GM21381 (cell line): Measurements from ENCODE around the gene DDX27.

Source experiments
- ATAC-seq: cut with Tn5 transposase; IDR thresholded peaks from one replicate; pipeline ENCODE4 v1.9.1; 2021; ENCODE audit warnings: mild to moderate bottlenecking, moderate library complexity; ENCODE audit not compliant: unreplicated experiment

Gene DDX27

DNA sequence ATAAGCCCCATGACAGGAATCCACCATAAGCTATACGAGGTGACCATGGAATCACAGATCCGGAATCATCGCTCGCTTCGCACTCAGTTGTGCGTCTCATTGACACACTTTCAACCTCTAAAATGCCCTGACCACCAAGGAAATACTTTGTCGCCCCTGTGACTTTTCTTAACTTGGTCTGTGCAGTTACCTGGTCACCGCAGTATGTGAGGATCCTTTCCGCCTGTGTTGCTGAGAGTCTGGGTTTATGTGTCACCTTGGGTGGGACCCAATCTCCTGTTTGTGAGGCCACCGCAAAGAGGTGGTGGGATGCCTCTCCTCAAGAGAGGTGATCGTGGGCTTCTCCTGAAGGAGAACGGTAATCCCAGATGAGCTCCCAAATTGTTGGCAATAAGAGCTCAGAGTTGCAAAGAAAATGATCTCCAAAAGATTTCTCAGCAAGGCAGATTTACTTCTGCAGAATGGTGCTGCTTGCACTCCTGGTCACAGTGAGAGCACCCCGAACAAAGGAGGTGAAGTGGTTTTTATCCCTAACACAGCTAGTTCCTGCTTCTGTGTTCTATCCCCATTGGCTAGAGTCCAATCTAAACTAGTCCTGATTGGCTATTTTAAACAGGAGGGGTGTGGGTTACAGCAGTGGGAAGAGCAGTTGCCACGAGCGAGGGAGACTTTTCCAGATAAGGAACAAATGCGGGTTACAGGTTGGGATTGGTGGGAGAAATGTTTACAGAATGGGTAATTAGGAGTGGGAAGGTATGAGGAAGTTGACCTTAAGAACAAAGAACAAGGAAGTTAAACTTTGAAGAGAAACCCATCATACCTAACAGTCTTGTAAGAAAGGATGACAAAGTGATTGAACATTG lies 67.7 kb downstream of the DDX27 start:
- no peak for ATAC-seq

DNA sequence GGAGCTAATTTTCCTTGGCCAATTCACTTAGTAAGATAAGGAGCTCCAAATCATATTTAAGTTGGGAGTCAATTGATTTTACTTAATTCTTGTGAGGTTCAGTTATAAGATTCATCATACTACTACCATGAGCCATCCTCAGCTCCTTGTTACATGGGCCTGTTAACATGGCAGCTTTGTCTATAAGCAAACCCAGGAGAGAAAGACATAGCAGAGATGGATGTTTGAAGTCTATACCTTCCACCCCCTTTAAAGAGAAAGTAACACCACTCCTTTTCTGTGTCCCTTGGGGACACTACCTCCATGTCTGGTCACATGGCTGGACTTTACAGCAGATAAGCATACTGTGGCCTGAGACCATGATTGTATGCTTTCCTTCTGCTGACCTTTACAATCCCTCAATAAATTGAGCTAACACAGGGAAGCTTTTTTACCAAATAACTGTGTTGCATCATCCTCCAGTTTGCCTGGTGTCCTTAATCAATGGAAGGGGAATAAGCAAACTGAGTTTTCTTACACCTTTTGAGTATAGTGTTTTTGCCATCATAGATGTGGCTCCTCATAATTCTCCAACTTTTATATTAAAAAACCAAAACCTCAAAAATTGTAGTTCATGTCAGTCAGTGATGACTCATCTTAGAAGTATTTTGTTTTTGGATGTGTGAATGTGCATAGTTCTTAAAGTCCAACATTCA lies 68.5 kb downstream of the DDX27 start:
- ATAC-seq, result no peak

DNA sequence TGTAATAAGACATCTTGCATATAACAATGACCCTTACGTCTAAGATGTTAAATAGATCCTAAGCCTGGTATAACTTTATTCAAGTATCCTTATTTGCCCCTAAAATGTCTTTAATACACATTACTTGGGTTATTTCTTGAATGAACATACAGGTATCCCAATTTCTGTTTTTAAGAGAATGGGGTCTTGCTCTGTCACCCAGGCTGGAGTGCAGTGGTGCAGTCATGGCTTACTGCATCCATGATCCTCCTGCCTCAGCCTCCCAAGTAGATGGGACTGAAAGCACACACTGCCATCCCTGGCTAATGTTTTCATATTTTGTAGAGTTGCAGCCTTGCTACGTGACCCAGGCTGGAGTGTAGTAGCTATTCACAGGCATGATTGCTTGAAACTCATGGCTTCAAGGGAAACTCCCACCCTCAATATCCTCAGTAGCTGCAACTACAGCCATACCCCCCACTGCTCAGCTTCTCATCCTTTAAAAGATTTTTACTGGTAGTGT lies 69.1 kb downstream of the DDX27 start:
- no peak for ATAC-seq

DNA sequence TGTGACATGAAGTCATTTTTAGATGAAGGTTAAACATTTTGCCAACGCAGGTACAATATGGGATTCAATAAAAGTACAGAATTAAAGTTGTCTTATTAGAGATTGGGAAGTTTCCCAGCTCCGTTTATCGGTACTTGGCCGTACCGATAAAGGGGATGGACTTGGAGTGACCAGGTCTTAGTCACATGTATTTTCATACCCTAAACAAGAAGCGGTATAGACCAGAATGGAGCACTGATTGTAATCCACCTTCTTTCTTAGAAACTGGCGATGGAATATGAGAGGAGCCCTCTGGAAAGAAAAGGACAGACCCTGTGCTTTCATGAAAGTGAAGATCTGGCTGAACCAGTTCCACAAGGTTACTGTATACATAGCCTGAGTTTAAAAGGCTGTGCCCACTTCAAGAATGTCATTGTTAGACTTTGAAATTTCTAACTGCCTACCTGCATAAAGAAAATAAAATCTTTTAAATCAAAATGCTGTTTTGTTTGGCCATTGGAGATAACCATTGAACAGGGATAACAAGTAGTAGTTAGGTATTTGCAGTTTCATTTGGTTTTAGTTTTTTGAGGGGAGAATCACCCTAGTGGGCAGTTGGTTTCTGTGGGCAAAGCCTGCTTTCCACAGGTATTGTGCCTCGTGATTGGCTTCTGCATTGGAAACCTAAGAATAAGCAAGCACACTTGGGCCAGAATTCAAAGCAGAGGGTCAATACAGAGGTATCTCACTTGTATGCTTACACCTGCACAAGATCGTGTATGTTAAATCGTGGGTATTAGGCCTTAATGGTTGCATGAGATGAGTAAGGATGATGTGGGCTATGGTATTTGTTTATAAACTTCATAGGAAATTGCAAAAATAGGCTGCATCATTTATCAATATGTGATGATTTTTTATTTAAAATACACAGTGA lies 69.8 kb downstream of the DDX27 start:
- no peak for ATAC-seq

DNA sequence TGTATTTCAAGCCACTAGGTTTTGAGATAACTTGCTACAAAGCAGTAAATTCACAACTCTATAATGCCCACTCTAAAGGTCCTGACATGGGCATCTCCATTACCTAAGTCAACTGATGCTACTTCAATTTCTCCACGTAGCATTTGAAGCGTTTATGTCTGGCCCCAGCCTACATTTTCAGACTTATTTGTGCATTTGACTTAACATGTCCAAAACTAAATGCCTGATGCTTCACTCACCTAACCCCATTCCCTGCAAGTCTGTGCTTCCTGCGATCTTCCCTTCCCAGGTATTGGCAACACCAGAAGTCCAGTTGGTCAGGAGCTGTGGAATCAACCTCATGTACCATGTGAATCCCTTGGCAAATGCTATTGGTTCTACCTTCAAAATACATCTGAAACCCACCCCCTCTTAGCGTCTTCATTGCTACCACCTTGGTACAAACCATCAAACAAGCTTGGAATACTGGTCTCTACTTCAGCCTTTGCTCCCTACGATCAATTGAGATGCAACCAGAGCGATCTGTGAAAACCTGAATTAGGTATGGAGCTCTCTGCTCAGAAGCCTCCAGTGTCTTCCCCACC lies 71.5 kb downstream of the DDX27 start:
- ATAC-seq, result no peak

DNA sequence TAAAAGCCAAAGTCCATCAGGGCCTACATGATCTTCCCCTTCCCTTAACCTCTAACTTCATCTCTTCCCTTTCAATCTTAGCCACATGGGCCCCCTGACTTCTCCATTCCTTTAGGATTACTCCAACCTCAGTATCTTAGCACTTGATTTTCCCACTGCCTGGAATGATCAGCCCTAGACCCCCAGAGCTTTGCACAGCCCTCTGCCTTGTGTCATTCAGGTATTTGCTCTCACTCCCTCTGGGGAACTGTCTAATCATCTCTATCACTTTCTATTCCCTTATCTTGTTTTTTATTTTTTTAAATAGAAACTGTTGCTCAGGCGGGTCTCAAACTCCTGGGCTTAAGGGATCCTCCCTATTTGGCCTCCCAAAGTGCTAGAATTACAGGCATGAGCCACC lies 72.0 kb downstream of the DDX27 start:
- no peak for ATAC-seq

DNA sequence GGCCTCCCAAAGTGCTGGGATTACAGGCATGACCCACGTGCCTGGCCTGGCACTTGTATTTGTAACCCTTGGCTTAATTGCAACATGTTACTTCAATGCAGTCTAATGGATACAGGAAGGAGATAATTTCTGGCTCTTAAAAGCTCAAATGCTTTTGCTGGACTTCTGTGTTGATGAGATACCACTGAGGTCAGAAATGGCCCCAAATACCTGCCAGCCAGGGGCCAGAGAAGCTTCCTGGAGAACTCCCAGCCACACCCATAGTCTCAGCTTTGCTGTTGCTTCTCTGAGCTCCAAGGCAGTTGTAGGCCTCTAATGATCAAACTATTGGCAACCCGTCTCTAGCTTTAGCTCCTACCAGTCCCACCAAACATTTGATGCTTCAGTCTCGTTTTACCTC lies 72.8 kb downstream of the DDX27 start:
- no peak for ATAC-seq

DNA sequence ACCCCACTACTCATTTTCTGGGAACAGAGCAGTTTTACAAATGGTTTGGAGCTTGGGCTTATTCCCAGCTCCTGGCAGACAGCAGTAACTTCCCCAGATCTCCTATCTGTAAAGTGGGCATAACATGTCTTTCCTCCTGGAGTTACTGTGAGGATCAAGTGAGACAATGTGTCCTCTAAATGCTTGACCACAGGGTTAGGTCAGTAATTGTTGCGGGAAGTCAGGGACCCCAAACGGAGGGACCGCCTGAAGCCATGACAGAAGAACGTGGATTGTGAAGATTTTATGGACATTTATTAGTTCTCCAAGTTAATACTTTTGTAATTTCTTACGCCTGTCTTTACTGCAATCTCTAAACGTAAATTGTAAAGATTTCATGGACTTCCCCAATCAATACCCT lies 73.9 kb downstream of the DDX27 start:
- no peak for ATAC-seq
